Measurements from ENCODE around the gene CEP43. TPM values are rescaled to one million over a fixed set of nuclear protein-coding genes. Genes with fewer than 3 reads are reported as not detected.

CEP43 gene
- total and polyA plus RNA-seq, 2 of the 8 experiments (the other 6 are each of a cell fraction or from before 2014, with no cell fraction given), result 12.0 to 31.2 TPM

GRCh38 chr6:166969390-166970002 is 29.7 kb upstream of the CEP43 start:
- Histone ChIP-seq H3K27ac (ENCODE audit: low read depth, low read length) (no peak overlapping the region), H3K9ac (replicated peaks in 1 of 4; ENCODE audit: extremely low read depth in 1 of 4, low read depth in 3 of 4, low read length in 3 of 4) (no peak overlapping the region), H3K14ac (ENCODE audit: insufficient read length) (no peak overlapping the region), H4K20me1 (replicated peaks in 1 of 2; ENCODE audit: control insufficient read depth in 1 of 2, insufficient read depth in 2 of 2, low read length in 2 of 2) (no peaks in the 10 kb centered on the region), H2BK12ac (ENCODE audit: low read depth, low read length) (no peak overlapping the region), H3K27me3 (replicated peaks in 1 of 4; ENCODE audit: control insufficient read depth in 3 of 4, extremely low read depth in 1 of 4, insufficient read depth in 3 of 4, low read length in 3 of 4) (no peaks in the 10 kb centered on the region; a peak in 1 of 7 replicates), H3K4ac (replicated peaks; ENCODE audit: insufficient read length, low read depth, low read length) (no peak overlapping the region), H3K79me2 (ENCODE audit: control insufficient read depth in 1 of 2, insufficient read depth in 2 of 2, low read length in 2 of 2) (no peaks in the 10 kb centered on the region), H3K23ac (ENCODE audit: insufficient read length) (no peak overlapping the region), H3K4me1 (replicated peaks in 1 of 4; ENCODE audit: control insufficient read depth in 3 of 4, insufficient read depth in 4 of 4, low read length in 3 of 4) (no peaks in the 10 kb centered on the region; a peak in 1 of 7 replicates), H4K91ac (replicated peaks; ENCODE audit: insufficient read length, low read length) (no peak overlapping the region), H3K56ac (replicated peaks; ENCODE audit: insufficient read length, low read depth, low read length) (no peak overlapping the region), H3K36me3 (ENCODE audit: control insufficient read depth in 2 of 4, insufficient read depth in 4 of 4, low read length in 3 of 4) (peaks cover 0 to 8% (median 0%) of the 10 kb centered on the region in 4 experiments; a peak in 2 of 8 replicates), H4K8ac (ENCODE audit: extremely low read depth, insufficient read depth, low read length) (no peak overlapping the region), H3K9me3 (ENCODE audit: insufficient read depth in 2 of 2, low read depth in 1 of 2, low read length in 1 of 2) (peaks cover 13 to 21% of the 10 kb centered on the region in 2 experiments), H2BK5ac (ENCODE audit: low read depth, low read length) (no peak overlapping the region), H2BK15ac (ENCODE audit: low read length) (no peak overlapping the region), H3K79me1 (ENCODE audit: low read depth, low read length) (no peaks in the 10 kb centered on the region), H2AFZ (ENCODE audit: low read length) (no peak overlapping the region), H2BK120ac (replicated peaks; ENCODE audit: low read depth, low read length) (no peak overlapping the region), H3K4me2 (ENCODE audit: insufficient read depth in 1 of 2, low read depth in 2 of 2, low read length in 2 of 2) (no peak overlapping the region), H3K18ac (ENCODE audit: extremely low read depth, low read length) (no peak overlapping the region), H3K4me3 (ENCODE audit: extremely low read depth in 1 of 4, insufficient read depth in 2 of 4, low read depth in 3 of 4, low read length in 4 of 4) (no peak overlapping the region), H2BK20ac (ENCODE audit: low read length) (no peak overlapping the region), H3K23me2 (ENCODE audit: low read depth, low read length) (no peaks in the 10 kb centered on the region), H2AK5ac (ENCODE audit: low read depth, low read length) (no peak overlapping the region), H4K5ac (ENCODE audit: insufficient read length, low read depth, low read length) (no peak overlapping the region)
- FAIRE-seq (no peak), DNase-seq (ENCODE audit: low read depth in 1 of 2, low spot score in 2 of 2) (no peak)
- CTCF ChIA-PET (ENCODE audit: partially characterized antibody), result no interaction called here
- POLR2A ChIA-PET (ENCODE audit: partially characterized antibody), result interaction anchor here (1.3 kb wide), 1 partner anchor 11 kb away, joined by 4 read pairs; no protein-coding TSS in a partner anchor
- 93% methylated on average over 8 of the region's 8 CpGs; no CpG with 5 or more reads in 1 of the 2 experiments for whole genome bisulfite sequencing, 2 experiments (ENCODE audit: extremely low coverage in 1 of 2, insufficient coverage in 1 of 2, insufficient read length in 1 of 2, insufficient replicate concordance in 2 of 2, low coverage in 1 of 2, low lambda C conversion rate in 2 of 2, missing lambda C conversion rate in 1 of 2)
- TF ChIP-seq ATF3 (IDR thresholded peaks at IDR 0.05; ENCODE audit: insufficient read depth, low read depth, low read length), result no peak
- TF ChIP-seq SRF (IDR thresholded peaks at IDR 0.05; ENCODE audit: low read depth, low read length), result no peak
- TF ChIP-seq CREB1 (IDR thresholded peaks at IDR 0.05), result no peak
- TF ChIP-seq CBX5 (IDR thresholded peaks at IDR 0.05; ENCODE audit: low read depth, low read length), result no peak
- no peak for TF ChIP-seq CBX8 (IDR thresholded peaks at IDR 0.05; ENCODE audit: borderline replicate concordance, low read depth, low read length)
- no peak for TF ChIP-seq RNF2 (IDR thresholded peaks at IDR 0.05; ENCODE audit: borderline replicate concordance, low read depth, low read length, missing control alignments, poor library complexity, severe bottlenecking)
- TF ChIP-seq JUN (IDR thresholded peaks at IDR 0.05; ENCODE audit: low read depth, low read length), result no peak
- TF ChIP-seq POLR2A (IDR thresholded peaks at IDR 0.05; ENCODE audit: control extremely low read depth in 1 of 2, low read depth in 2 of 2, low read length in 2 of 2), result no peak
- TF ChIP-seq CTBP2 (IDR thresholded peaks at IDR 0.05; ENCODE audit: borderline replicate concordance, insufficient read depth, insufficient read length, low read length), result no peak
- no peak for TF ChIP-seq KDM1A (IDR thresholded peaks at IDR 0.05; ENCODE audit: borderline replicate concordance, low read length)
- no peak for TF ChIP-seq TBP (IDR thresholded peaks at IDR 0.05; ENCODE audit: low read depth, low read length)
